HepG2 (cell line): ENCODE results near the gene TNP2. TPM values are rescaled to one million over a fixed set of nuclear protein-coding genes. Genes with fewer than 3 reads are reported as not detected.
A peak's percentile ranks its signal among the peaks of the same experiment; 100 is the strongest.

Experiments
- FOSL2 ChIP-seq: sonication (generic); formaldehyde crosslinking; IDR thresholded peaks from 2 replicates; pipeline ENCODE4 v1.4.0; 2020; ENCODE audit warnings: missing genetic modification reagents
- FOXA3 ChIP-seq: IDR thresholded peaks from 2 replicates; pipeline ENCODE4 v1.6.1; 2016; ENCODE audit warnings: missing genetic modification reagents, missing compliant biosample characterization
- FOXC1 ChIP-seq: sonication (generic); formaldehyde crosslinking; IDR thresholded peaks from 2 replicates; pipeline ENCODE4 v1.8.0; 2022; ENCODE audit warnings: mild to moderate bottlenecking, missing genetic modification reagents, borderline replicate concordance
- FOXP4 ChIP-seq: sonication (generic); formaldehyde crosslinking; IDR thresholded peaks from 2 replicates; pipeline ENCODE4 v1.4.0; 2020; ENCODE audit warnings: missing genetic modification reagents
- GFI1 ChIP-seq: sonication (generic); formaldehyde crosslinking; IDR thresholded peaks from 2 replicates; pipeline ENCODE4 v1.5.0; 2020; ENCODE audit warnings: missing genetic modification reagents, mild to moderate bottlenecking, borderline replicate concordance
- HNF4G ChIP-seq, 2 experiments: sonication (generic) in 1 of 2; formaldehyde crosslinking in 1 of 2; IDR thresholded peaks; 2 replicates each; pipeline versions ENCODE4 v1.4.0 to v1.6.1; 2011 to 2020; ENCODE audit warnings: borderline replicate concordance in 2 of 2, low read depth in 2 of 2, mild to moderate bottlenecking in 2 of 2, low read length in 1 of 2, missing genetic modification reagents in 1 of 2, moderate library complexity in 1 of 2
- MTF2 ChIP-seq: sonication (generic); formaldehyde crosslinking; IDR thresholded peaks from 2 replicates; pipeline ENCODE4 v1.5.0; 2020; ENCODE audit warnings: missing genetic modification reagents, borderline replicate concordance
- NAIF1 ChIP-seq: sonication (generic); formaldehyde crosslinking; IDR thresholded peaks from 2 replicates; pipeline ENCODE4 v1.5.0; 2020; ENCODE audit warnings: mild to moderate bottlenecking, missing genetic modification reagents, borderline replicate concordance
- NCOA1 ChIP-seq: sonication (generic); formaldehyde crosslinking; IDR thresholded peaks from 2 replicates; pipeline ENCODE4 v1.9.0; 2021; ENCODE audit warnings: missing genetic modification reagents
- SMARCE1 ChIP-seq: fragments of 450-650 bp; IDR thresholded peaks from 2 replicates; pipeline ENCODE4 v1.6.1; 2017; ENCODE audit warnings: borderline replicate concordance
- THRA ChIP-seq: sonication (generic); formaldehyde crosslinking; IDR thresholded peaks from 2 replicates; pipeline ENCODE4 v1.4.0; 2020; ENCODE audit warnings: missing genetic modification reagents, borderline replicate concordance
- YEATS4 ChIP-seq: sonication (generic); formaldehyde crosslinking; IDR thresholded peaks from 2 replicates; pipeline ENCODE4 v1.4.0; 2020; ENCODE audit warnings: missing genetic modification reagents, borderline replicate concordance
- ZC3H13 ChIP-seq: sonication (generic); formaldehyde crosslinking; IDR thresholded peaks from 2 replicates; pipeline ENCODE4 v1.8.1; 2023; ENCODE audit warnings: mild to moderate bottlenecking, missing genetic modification reagents, moderate library complexity
- ZMYM4 ChIP-seq: sonication (generic); formaldehyde crosslinking; IDR thresholded peaks from 2 replicates; pipeline ENCODE4 v1.8.1; 2023; ENCODE audit warnings: mild to moderate bottlenecking, missing genetic modification reagents
- ZNF121 ChIP-seq: sonication (generic); formaldehyde crosslinking; IDR thresholded peaks from 2 replicates; pipeline ENCODE4 v1.5.0; 2020; ENCODE audit warnings: mild to moderate bottlenecking, missing genetic modification reagents
- polyA plus RNA-seq, 8 experiments: library from polyadenylated mRNA; depleted of rRNA in 3 of 8; stranded (reverse) in 7 of 8; unstranded in 1 of 8; fragments of >200 nt; fragmentation: Illumina TruSeq in 4 of 8; extraction: Trizol in 4 of 8; gene quantifications; 2 replicates each; pipeline versions ENCODE4 v1.2.1 to v1.2.3, GENCODE V29; 2011 to 2016; ENCODE audit warnings: low read depth in 4 of 8, missing spikeins in 1 of 8, mixed read lengths in 1 of 8; ENCODE audit not compliant: insufficient read depth in 1 of 8
- total RNA-seq, 5 experiments: library from RNA; depleted of rRNA; stranded (reverse); fragments of >200 nt; fragmentation: Illumina TruSeq; extraction: Trizol; gene quantifications; 2 replicates each; pipeline ENCODE4 v1.2.3, GENCODE V29; 2016; ENCODE audit warnings: low read depth in 1 of 5
- TF ChIP-seq, protein P1 (sequence below): sonication (generic); formaldehyde crosslinking; IDR thresholded peaks from 2 replicates; pipeline ENCODE4 v1.5.0; 2020; ENCODE audit warnings: mild to moderate bottlenecking, missing genetic modification reagents, borderline replicate concordance
- TF ChIP-seq, protein P2 (sequence below): sonication (generic); formaldehyde crosslinking; IDR thresholded peaks from 2 replicates; pipeline ENCODE4 v1.9.0; 2022; ENCODE audit warnings: low read depth, missing genetic modification reagents
- TF ChIP-seq, protein P3 (sequence below): sonication (generic); formaldehyde crosslinking; IDR thresholded peaks from 2 replicates; pipeline ENCODE4 v1.4.0; 2020; ENCODE audit warnings: low read depth, mild to moderate bottlenecking, missing genetic modification reagents

TNP2 gene
- total and polyA plus RNA-seq, 2 of the 13 experiments (the other 11 are each of a cell fraction or from before 2014, with no cell fraction given): not detected

DNA sequence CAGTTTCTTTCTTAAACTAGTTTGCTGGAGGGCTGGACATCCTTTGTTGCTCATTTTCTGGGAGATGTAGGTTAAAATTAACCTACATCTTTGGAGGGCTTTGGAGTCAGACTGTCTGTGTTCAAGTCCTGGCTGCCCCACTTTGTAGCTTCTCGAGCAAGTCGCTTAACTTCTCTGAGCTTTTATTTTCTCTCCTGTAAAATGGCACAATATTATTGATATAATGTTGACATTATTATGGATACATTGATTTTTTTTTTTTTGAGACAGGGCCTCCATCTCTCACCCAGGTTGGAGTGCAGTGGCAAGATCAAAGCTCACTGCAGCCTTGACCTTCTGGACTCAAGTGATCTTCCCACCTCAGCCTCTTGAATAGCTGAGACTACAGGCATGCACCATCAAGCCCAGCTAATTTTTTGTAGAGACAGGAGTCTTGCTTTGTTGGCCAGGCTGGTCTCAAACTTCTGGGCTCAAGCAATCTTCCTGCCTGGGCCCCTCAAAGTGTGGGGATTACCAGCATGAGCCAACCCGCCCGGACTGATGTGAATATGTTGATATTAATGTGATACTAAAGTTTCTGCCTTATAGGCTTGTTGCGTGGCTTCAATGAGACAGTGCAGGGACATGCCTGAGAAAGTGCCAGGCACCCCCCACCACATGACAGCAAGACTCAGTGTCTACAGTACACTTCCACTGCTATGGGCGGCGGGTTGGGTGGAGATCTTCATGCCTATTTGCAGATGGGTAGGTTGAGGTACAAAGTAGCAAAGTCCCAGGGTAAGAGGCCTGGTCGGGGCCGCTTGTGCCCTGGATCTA lies 44.6 kb upstream of the TNP2 start (continued):
- TF ChIP-seq, protein P1, sequence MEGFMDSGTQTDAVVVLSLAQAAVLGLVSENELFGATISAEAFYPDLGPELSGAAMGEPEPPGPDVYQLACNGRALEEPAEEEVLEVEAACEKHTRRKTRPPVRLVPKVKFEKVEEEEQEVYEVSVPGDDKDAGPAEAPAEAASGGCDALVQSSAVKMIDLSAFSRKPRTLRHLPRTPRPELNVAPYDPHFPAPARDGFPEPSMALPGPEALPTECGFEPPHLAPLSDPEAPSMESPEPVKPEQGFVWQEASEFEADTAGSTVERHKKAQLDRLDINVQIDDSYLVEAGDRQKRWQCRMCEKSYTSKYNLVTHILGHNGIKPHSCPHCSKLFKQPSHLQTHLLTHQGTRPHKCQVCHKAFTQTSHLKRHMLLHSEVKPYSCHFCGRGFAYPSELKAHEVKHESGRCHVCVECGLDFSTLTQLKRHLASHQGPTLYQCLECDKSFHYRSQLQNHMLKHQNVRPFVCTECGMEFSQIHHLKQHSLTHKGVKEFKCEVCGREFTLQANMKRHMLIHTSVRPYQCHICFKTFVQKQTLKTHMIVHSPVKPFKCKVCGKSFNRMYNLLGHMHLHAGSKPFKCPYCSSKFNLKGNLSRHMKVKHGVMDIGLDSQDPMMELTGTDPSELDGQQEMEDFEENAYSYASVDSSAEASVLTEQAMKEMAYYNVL (CRISPR knock-in tag): no peak
- TF ChIP-seq NAIF1 (CRISPR knock-in tag) (0 out of 2 replicates have a peak, but pooled peaks have one; percentile 10), THRA (CRISPR knock-in tag) (no peak), GFI1 (CRISPR knock-in tag) (peak; percentile 15; the same call in 1 of the 2 replicates), YEATS4 (CRISPR knock-in tag) (peak; percentile 44; the same call in 1 of the 2 replicates), ZMYM4 (CRISPR knock-in tag) (peak; percentile 50; the same call in 1 of the 2 replicates), MTF2 (CRISPR knock-in tag) (no peak), NCOA1 (CRISPR knock-in tag) (0 out of 2 replicates have a peak, but pooled peaks have one; percentile 63), SMARCE1 (no peak), FOXP4 (no peak; the same call in none of the 2 replicates), FOXA3 (peak; percentile 3; the same call in 1 of the 2 replicates), ZNF121 (CRISPR knock-in tag) (peak; percentile 97), FOSL2 (peak; percentile 42), ZC3H13 (CRISPR knock-in tag) (0 out of 2 replicates have a peak, but pooled peaks have one; percentile 49), FOXC1 (CRISPR knock-in tag) (peak; percentile 55; the same call in 1 of the 2 replicates), HNF4G (IDR thresholded peaks at IDR 0.05; ENCODE audit: borderline replicate concordance, low read depth, low read length) (0 out of 2 replicates have a peak, but pooled peaks have one; percentile 20), HNF4G (CRISPR knock-in tag; IDR thresholded peaks at IDR 0.05; ENCODE audit: borderline replicate concordance, low read depth) (no peak; the same call in 1 of the 2 replicates)
- TF ChIP-seq, protein P2, sequence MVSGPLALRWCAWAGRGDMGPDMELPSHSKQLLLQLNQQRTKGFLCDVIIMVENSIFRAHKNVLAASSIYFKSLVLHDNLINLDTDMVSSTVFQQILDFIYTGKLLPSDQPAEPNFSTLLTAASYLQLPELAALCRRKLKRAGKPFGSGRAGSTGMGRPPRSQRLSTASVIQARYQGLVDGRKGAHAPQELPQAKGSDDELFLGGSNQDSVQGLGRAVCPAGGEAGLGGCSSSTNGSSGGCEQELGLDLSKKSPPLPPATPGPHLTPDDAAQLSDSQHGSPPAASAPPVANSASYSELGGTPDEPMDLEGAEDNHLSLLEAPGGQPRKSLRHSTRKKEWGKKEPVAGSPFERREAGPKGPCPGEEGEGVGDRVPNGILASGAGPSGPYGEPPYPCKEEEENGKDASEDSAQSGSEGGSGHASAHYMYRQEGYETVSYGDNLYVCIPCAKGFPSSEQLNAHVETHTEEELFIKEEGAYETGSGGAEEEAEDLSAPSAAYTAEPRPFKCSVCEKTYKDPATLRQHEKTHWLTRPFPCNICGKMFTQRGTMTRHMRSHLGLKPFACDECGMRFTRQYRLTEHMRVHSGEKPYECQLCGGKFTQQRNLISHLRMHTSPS (CRISPR knock-in tag): 0 out of 2 replicates have a peak, but pooled peaks have one; percentile 35
- TF ChIP-seq, protein P3, sequence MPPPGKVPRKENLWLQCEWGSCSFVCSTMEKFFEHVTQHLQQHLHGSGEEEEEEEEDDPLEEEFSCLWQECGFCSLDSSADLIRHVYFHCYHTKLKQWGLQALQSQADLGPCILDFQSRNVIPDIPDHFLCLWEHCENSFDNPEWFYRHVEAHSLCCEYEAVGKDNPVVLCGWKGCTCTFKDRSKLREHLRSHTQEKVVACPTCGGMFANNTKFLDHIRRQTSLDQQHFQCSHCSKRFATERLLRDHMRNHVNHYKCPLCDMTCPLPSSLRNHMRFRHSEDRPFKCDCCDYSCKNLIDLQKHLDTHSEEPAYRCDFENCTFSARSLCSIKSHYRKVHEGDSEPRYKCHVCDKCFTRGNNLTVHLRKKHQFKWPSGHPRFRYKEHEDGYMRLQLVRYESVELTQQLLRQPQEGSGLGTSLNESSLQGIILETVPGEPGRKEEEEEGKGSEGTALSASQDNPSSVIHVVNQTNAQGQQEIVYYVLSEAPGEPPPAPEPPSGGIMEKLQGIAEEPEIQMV (CRISPR knock-in tag): peak; percentile 56; the same call in 1 of the 2 replicates
